MM.1S (cell line): ENCODE data around the gene VPS26B.

ENCODE experiments used
- DNase-seq: peaks from one replicate; pipeline ENCODE4 v3.0.0-alpha.2; 2015
- H2AFZ ChIP-seq: fragments of 300-600 bp; sonication (generic); 2 replicates; pipeline ENCODE4 v1.6.0; 2016; ENCODE audit warnings: antibody characterized with exemption, low read length
- H3F3A ChIP-seq: fragments of 300-600 bp; sonication (generic); 2 replicates; pipeline ENCODE4 v1.6.1; 2016; ENCODE audit warnings: mild to moderate bottlenecking, antibody characterized with exemption, low read length, moderate library complexity, mixed read lengths; ENCODE audit not compliant: insufficient read depth
- H3K27ac ChIP-seq: fragments of 300-600 bp; sonication (generic); 2 replicates; pipeline ENCODE4 v1.5.1; 2016; ENCODE audit warnings: mild to moderate bottlenecking, low read length
- H3K27me3 ChIP-seq: fragments of 300-600 bp; sonication (generic); replicated peaks from 2 replicates; pipeline ENCODE4 v1.6.0; 2016; ENCODE audit warnings: low read length; ENCODE audit not compliant: insufficient read depth
- H3K36me3 ChIP-seq: fragments of 300-600 bp; sonication (generic); replicated peaks from 2 replicates; pipeline ENCODE4 v1.6.1; 2016; ENCODE audit warnings: mild to moderate bottlenecking, low read length, mixed read lengths; ENCODE audit not compliant: insufficient read depth
- H3K4me1 ChIP-seq: fragments of 300-600 bp; sonication (generic); 2 replicates; pipeline ENCODE4 v1.6.1; 2016; ENCODE audit warnings: low read length, mixed read lengths
- H3K4me2 ChIP-seq: fragments of 300-600 bp; sonication (generic); 2 replicates; pipeline ENCODE4 v1.6.0; 2016; ENCODE audit warnings: low read depth, low read length
- H3K4me3 ChIP-seq: fragments of 300-600 bp; sonication (generic); 2 replicates; pipeline ENCODE4 v1.5.1; 2016; ENCODE audit warnings: low read length, mixed read lengths
- H3K79me2 ChIP-seq: fragments of 300-600 bp; sonication (generic); 2 replicates; pipeline ENCODE4 v1.6.1; 2016; ENCODE audit warnings: mixed run types, low read length, mixed read lengths
- H3K9ac ChIP-seq: fragments of 300-600 bp; sonication (generic); 2 replicates; pipeline ENCODE4 v1.6.1; 2016; ENCODE audit warnings: low read length, mixed read lengths
- H3K9me2 ChIP-seq: fragments of 300-600 bp; sonication (generic); replicated peaks from 2 replicates; pipeline ENCODE4 v1.6.1; 2016; ENCODE audit warnings: mild to moderate bottlenecking, low read length, mixed read lengths; ENCODE audit not compliant: insufficient read depth
- H3K9me3 ChIP-seq: fragments of 300-600 bp; sonication (generic); replicated peaks from 2 replicates; pipeline ENCODE4 v1.6.1; 2016; ENCODE audit warnings: mild to moderate bottlenecking, low read length, mixed read lengths; ENCODE audit not compliant: insufficient read depth
- H4K20me1 ChIP-seq: fragments of 300-600 bp; sonication (generic); 2 replicates; pipeline ENCODE4 v1.6.1; 2016; ENCODE audit warnings: mild to moderate bottlenecking, low read length, moderate library complexity, mixed read lengths; ENCODE audit not compliant: insufficient read depth
- CTCF ChIP-seq: fragments of 300-600 bp; sonication (generic); IDR thresholded peaks from 2 replicates; pipeline ENCODE4 v1.5.1; 2016; ENCODE audit warnings: antibody characterized with exemption, low read length, mixed read lengths
- EZH2 ChIP-seq: fragments of 300-600 bp; sonication (generic); optimal IDR thresholded peaks from 2 replicates; pipeline ENCODE3; 2017; ENCODE audit warnings: low read depth, mild to moderate bottlenecking, antibody characterized with exemption, low read length, mixed read lengths
- EZH2phosphoT487 ChIP-seq: fragments of 300-600 bp; sonication (generic); IDR thresholded peaks from 2 replicates; pipeline ENCODE4 v1.6.1; 2018; ENCODE audit warnings: antibody characterized with exemption, low read length

The VPS26B gene

GRCh38 chr11:134266440-134266839 is 42.0 kb downstream of the VPS26B start:
- H3K9ac ChIP-seq: no peak overlapping the region
- no peaks in the 10 kb centered on the region for H3K9me3 ChIP-seq
- no peak overlapping the region for H3K4me3 ChIP-seq
- H3K27ac ChIP-seq: no peak overlapping the region
- TF ChIP-seq EZH2 (no peak), EZH2phosphoT487 (no peak), CTCF (no peak)
- no peak overlapping the region for H2AFZ ChIP-seq
- no peaks in the 10 kb centered on the region for H3K36me3 ChIP-seq
- H4K20me1 ChIP-seq: no peaks in the 10 kb centered on the region
- H3K9me2 ChIP-seq: no peaks in the 10 kb centered on the region
- H3F3A ChIP-seq: no peaks in the 10 kb centered on the region
- no peak overlapping the region for H3K4me2 ChIP-seq
- H3K27me3 ChIP-seq: no peaks in the 10 kb centered on the region
- peaks cover 12% of the 10 kb centered on the region for H3K4me1 ChIP-seq
- H3K79me2 ChIP-seq: no peaks in the 10 kb centered on the region
- DNase-seq: no peak

DNA sequence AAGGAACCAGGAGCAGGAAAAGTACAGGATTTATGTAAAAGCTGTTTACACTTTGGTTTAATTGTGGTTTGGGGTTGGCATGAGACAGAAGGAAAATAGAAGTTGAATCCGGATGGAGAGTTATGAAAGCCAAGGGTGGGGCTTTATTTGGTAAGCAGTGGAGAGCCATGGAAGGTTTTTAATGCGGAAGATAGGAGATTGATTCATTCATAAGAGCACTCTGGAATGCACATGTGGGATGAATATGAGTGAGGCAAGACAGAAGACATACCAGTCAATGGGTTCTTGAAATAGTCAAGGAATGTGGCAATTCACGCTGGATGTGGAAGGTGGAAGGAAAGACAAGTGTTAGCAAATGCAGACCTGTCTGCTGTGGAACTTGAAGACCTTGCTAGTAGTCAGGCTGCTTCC is 42.4 kb downstream of the VPS26B start:
- peaks cover 11% of the 10 kb centered on the region for H3K4me1 ChIP-seq
- H3K79me2 ChIP-seq: no peaks in the 10 kb centered on the region
- DNase-seq: no peak
- no peak overlapping the region for H3K4me2 ChIP-seq
- H3K27ac ChIP-seq: no peak overlapping the region
- no peaks in the 10 kb centered on the region for H3K9me3 ChIP-seq
- H3K27me3 ChIP-seq: no peaks in the 10 kb centered on the region
- no peak overlapping the region for H3K4me3 ChIP-seq
- H4K20me1 ChIP-seq: no peaks in the 10 kb centered on the region
- H3K36me3 ChIP-seq: no peaks in the 10 kb centered on the region
- H2AFZ ChIP-seq: no peak overlapping the region
- no peak for TF ChIP-seq CTCF
- TF ChIP-seq EZH2: no peak
- no peak for TF ChIP-seq EZH2phosphoT487
- H3K9ac ChIP-seq: no peak overlapping the region
- H3K9me2 ChIP-seq: no peaks in the 10 kb centered on the region
- no peaks in the 10 kb centered on the region for H3F3A ChIP-seq

GRCh38 chr11:134267461-134267860 is 43.0 kb downstream of the VPS26B start:
- H3K27me3 ChIP-seq: no peaks in the 10 kb centered on the region
- H3K27ac ChIP-seq: no peak overlapping the region
- H2AFZ ChIP-seq: no peak overlapping the region
- no peaks in the 10 kb centered on the region for H3K36me3 ChIP-seq
- H3K4me1 ChIP-seq: peaks cover 11% of the 10 kb centered on the region
- TF ChIP-seq EZH2 (no peak), EZH2phosphoT487 (no peak), CTCF (no peak)
- H3K9me3 ChIP-seq: no peaks in the 10 kb centered on the region
- no peaks in the 10 kb centered on the region for H3F3A ChIP-seq
- no peak overlapping the region for H3K9ac ChIP-seq
- no peaks in the 10 kb centered on the region for H4K20me1 ChIP-seq
- no peaks in the 10 kb centered on the region for H3K79me2 ChIP-seq
- H3K4me3 ChIP-seq: no peak overlapping the region
- no peak for DNase-seq
- H3K9me2 ChIP-seq: no peaks in the 10 kb centered on the region
- no peak overlapping the region for H3K4me2 ChIP-seq
